Panc1 (cell line): ENCODE results near the gene WT1. TPM values are rescaled to one million over a fixed set of nuclear protein-coding genes. Genes with fewer than 3 reads are reported as not detected.

Source experiments
- ATAC-seq: fragments of 200-7000 bp; cut with Tn5 transposase; 2 replicates; pipeline ENCODE4 v1.9.1; 2020; ENCODE audit warnings: mild to moderate bottlenecking, moderate library complexity
- BruUV-seq: library from RNA; stranded (reverse); fragments of 400-500 nt; replicated peaks from 2 replicates; lab custom pipeline; 2021; lab: Mats Ljungman, UMichigan
- CTCF ChIA-PET: fragments of 300-600 bp; sonication (Branson Sonifier 250); formaldehyde crosslinking; loops from one replicate; lab custom pipeline; 2022; ENCODE audit warnings: antibody characterized with exemption; lab: Charles Lee
- POLR2A ChIA-PET: fragments of 300-600 bp; sonication (Branson Sonifier 250); formaldehyde crosslinking; loops from one replicate; lab custom pipeline; 2022; ENCODE audit warnings: antibody characterized with exemption; lab: Charles Lee
- DNase-seq: peaks from one replicate; pipeline ENCODE4 v3.0.0-alpha.2; 2010; ENCODE audit warnings: low read depth, low spot score
- H3K27ac ChIP-seq: 2 replicates; pipeline ENCODE4 v1.5.1; 2011; ENCODE audit warnings: mild to moderate bottlenecking, low read length, inconsistent platforms
- H3K27me3 ChIP-seq: fragments of 200-500 bp; sonication (Bioruptor generic); 2 replicates; pipeline ENCODE4 v1.6.0; 2014; ENCODE audit warnings: low read length, inconsistent platforms; ENCODE audit not compliant: control insufficient read depth, insufficient read depth
- H3K36me3 ChIP-seq: fragments of 200-500 bp; sonication (Bioruptor generic); 2 replicates; pipeline ENCODE4 v1.5.1; 2014; ENCODE audit warnings: inconsistent platforms, mild to moderate bottlenecking, low read length, moderate library complexity; ENCODE audit not compliant: control insufficient read depth, insufficient read depth
- H3K4me1 ChIP-seq: 2 replicates; pipeline ENCODE4 v1.5.1; 2011; ENCODE audit warnings: inconsistent platforms, mild to moderate bottlenecking, low read length, moderate library complexity; ENCODE audit not compliant: control insufficient read depth, insufficient read depth
- H3K4me3 ChIP-seq, 2 experiments: 2 replicates each; pipeline ENCODE4 v1.5.1; 2011 to 2012; ENCODE audit warnings: low read depth in 2 of 2, low read length in 2 of 2, mild to moderate bottlenecking in 2 of 2, inconsistent platforms in 1 of 2, moderate library complexity in 1 of 2
- H3K9me3 ChIP-seq: fragments of 200-500 bp; sonication (Bioruptor generic); 2 replicates; pipeline ENCODE4 v1.5.1; 2014; ENCODE audit warnings: low read depth, mild to moderate bottlenecking, inconsistent platforms, low read length, moderate library complexity; ENCODE audit not compliant: control insufficient read depth, insufficient read depth
- POLR2AphosphoS5 ChIP-seq: IDR thresholded peaks from 2 replicates; pipeline ENCODE4 v1.6.1; 2012; ENCODE audit warnings: mild to moderate bottlenecking, low read depth, low read length, moderate library complexity
- SIN3A ChIP-seq: IDR thresholded peaks from 2 replicates; pipeline ENCODE4 v1.6.1; 2012; ENCODE audit warnings: low read depth, mild to moderate bottlenecking, low read length, moderate library complexity, borderline replicate concordance; ENCODE audit not compliant: insufficient read depth
- TCF7L2 ChIP-seq: IDR thresholded peaks from 2 replicates; pipeline ENCODE4 v1.6.1; 2011; ENCODE audit warnings: mild to moderate bottlenecking, low read depth, low read length, inconsistent platforms
- in situ Hi-C: cut with HindIII; loops from 2 replicates; pipeline ENCODE4 v1.10.0; 2016; ENCODE audit warnings: low sequenced_read_pairs, low pct_unique_long_range_greater_than_20kb
- intact Hi-C: fragments of 100-400 bp; cut with micrococcal nuclease; formaldehyde crosslinking; loops from one replicate; pipeline ENCODE4 v1.10.0; 2022; ENCODE audit not compliant: unreplicated experiment
- total RNA-seq: library from RNA; stranded (reverse); gene quantifications from one replicate; pipeline ENCODE4 v1.2.1, GENCODE V29; 2021; ENCODE audit not compliant: unreplicated experiment
- TF ChIP-seq, protein P1 (sequence below), 2 experiments: IDR thresholded peaks; 2 replicates each; pipeline ENCODE4 v1.6.1; 2011 to 2012; ENCODE audit warnings: low read depth in 2 of 2, control low read depth in 1 of 2, low read length in 1 of 2, mild to moderate bottlenecking in 1 of 2, moderate library complexity in 1 of 2; ENCODE audit not compliant: insufficient read depth in 1 of 2
- TF ChIP-seq, protein P2 (sequence below): fragments of 450-650 bp; IDR thresholded peaks from 2 replicates; pipeline ENCODE4 v1.5.1; 2017; ENCODE audit warnings: mild to moderate bottlenecking

WT1 gene
- total RNA-seq, 1 experiment from 2014 or later: 15.9 TPM

DNA sequence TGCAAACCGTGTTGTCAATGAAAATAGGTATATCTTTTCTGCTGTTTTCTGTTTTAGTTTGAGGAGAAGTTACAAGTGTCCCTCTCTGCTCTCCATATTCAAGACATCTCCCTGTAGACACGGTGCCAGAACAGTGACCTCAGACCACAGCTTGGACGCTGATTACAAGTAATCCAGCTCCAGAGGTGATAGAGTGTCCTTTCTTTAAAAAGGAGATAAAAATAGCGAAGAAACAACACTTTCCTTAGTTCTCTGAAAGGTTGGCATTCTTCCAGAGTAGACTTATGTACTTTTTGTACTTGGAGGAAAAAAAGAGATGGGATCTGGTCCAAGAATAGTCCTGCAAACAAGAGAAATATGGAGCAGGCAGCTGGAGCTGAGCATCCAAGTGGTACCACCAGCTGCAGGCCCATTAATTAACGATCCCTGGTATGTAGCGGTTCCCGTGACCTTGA is 43.0 kb upstream of the WT1 start:
- no peaks in the 10 kb centered on the region for H3K4me1 ChIP-seq
- TF ChIP-seq TCF7L2 (no peak), POLR2AphosphoS5 (no peak), SIN3A (no peak)
- TF ChIP-seq, protein P1, sequence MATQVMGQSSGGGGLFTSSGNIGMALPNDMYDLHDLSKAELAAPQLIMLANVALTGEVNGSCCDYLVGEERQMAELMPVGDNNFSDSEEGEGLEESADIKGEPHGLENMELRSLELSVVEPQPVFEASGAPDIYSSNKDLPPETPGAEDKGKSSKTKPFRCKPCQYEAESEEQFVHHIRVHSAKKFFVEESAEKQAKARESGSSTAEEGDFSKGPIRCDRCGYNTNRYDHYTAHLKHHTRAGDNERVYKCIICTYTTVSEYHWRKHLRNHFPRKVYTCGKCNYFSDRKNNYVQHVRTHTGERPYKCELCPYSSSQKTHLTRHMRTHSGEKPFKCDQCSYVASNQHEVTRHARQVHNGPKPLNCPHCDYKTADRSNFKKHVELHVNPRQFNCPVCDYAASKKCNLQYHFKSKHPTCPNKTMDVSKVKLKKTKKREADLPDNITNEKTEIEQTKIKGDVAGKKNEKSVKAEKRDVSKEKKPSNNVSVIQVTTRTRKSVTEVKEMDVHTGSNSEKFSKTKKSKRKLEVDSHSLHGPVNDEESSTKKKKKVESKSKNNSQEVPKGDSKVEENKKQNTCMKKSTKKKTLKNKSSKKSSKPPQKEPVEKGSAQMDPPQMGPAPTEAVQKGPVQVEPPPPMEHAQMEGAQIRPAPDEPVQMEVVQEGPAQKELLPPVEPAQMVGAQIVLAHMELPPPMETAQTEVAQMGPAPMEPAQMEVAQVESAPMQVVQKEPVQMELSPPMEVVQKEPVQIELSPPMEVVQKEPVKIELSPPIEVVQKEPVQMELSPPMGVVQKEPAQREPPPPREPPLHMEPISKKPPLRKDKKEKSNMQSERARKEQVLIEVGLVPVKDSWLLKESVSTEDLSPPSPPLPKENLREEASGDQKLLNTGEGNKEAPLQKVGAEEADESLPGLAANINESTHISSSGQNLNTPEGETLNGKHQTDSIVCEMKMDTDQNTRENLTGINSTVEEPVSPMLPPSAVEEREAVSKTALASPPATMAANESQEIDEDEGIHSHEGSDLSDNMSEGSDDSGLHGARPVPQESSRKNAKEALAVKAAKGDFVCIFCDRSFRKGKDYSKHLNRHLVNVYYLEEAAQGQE (IDR thresholded peaks at IDR 0.05; ENCODE audit: insufficient read depth in 1 of 2, low read depth in 2 of 2, low read length in 1 of 2): no peak
- TF ChIP-seq, protein P2, sequence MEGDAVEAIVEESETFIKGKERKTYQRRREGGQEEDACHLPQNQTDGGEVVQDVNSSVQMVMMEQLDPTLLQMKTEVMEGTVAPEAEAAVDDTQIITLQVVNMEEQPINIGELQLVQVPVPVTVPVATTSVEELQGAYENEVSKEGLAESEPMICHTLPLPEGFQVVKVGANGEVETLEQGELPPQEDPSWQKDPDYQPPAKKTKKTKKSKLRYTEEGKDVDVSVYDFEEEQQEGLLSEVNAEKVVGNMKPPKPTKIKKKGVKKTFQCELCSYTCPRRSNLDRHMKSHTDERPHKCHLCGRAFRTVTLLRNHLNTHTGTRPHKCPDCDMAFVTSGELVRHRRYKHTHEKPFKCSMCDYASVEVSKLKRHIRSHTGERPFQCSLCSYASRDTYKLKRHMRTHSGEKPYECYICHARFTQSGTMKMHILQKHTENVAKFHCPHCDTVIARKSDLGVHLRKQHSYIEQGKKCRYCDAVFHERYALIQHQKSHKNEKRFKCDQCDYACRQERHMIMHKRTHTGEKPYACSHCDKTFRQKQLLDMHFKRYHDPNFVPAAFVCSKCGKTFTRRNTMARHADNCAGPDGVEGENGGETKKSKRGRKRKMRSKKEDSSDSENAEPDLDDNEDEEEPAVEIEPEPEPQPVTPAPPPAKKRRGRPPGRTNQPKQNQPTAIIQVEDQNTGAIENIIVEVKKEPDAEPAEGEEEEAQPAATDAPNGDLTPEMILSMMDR: no peak
- intact Hi-C loops (no loop called here), in situ Hi-C loops (no loop called here)
- no peak for DNase-seq
- no peaks in the 10 kb centered on the region for H3K36me3 ChIP-seq
- H3K4me3 ChIP-seq: no peak overlapping the region
- peaks cover 3% of the 10 kb centered on the region for H3K27me3 ChIP-seq
- H3K27ac ChIP-seq: no peak overlapping the region
- no peaks in the 10 kb centered on the region for H3K9me3 ChIP-seq
- ChIA-PET POLR2A (interaction anchor here (0.6 kb wide), 1 partner anchor 532 kb away, joined by 7 read pairs; no protein-coding TSS in a partner anchor), CTCF (no interaction called here)
- BruUV-seq: no TSS peak
- no peak for ATAC-seq

DNA sequence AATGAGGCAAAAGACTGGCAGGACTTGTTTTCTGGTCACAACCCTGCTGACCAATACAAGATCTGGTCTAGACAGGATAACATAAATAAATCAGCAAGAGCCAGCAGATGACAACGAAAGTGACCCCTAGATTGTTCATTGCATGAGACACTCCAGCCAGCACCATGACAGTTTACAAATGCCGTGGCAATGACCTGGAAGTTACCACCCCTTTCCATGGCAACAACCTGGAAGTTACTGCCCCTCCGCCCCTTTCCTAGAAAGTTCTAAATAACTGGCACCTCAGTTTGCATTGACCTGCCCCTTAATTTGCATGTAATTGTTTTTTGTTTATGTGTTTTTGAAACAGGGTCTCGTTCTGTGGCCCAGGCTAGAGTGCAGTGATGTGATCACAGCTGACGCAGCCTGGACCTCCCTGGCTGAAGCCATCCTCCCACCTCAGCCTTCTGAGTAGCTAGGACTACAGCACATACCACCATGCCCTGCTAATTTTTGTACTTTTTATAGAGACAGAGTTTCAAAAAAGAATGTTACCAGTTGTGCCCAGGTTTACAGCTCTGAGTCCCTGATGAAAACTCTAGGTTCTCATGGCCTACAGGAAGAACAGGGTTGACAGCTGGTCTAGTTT is 38.1 kb upstream of the WT1 start:
- no peak for ATAC-seq
- Histone ChIP-seq H3K9me3 (no peaks in the 10 kb centered on the region), H3K36me3 (no peaks in the 10 kb centered on the region), H3K27me3 (peaks cover 2% of the 10 kb centered on the region), H3K4me1 (no peaks in the 10 kb centered on the region), H3K27ac (no peak overlapping the region), H3K4me3 (no peak overlapping the region)
- in situ Hi-C loops: no loop called here
- TF ChIP-seq, protein P1 (IDR thresholded peaks at IDR 0.05; ENCODE audit: insufficient read depth in 1 of 2, low read depth in 2 of 2, low read length in 1 of 2): no peak
- no peak for TF ChIP-seq TCF7L2
- no peak for TF ChIP-seq SIN3A
- no peak for TF ChIP-seq POLR2AphosphoS5
- TF ChIP-seq, protein P2: no peak
- ChIA-PET CTCF (no interaction called here), POLR2A (no interaction called here)
- BruUV-seq: no TSS peak
- DNase-seq: no peak
- intact Hi-C loops: no loop called here
